ENCODE measurements around the gene MICAL1. TPM values are rescaled to one million over a fixed set of nuclear protein-coding genes. Genes with fewer than 3 reads are reported as not detected.

The MICAL1 gene
- total RNA-seq, 1 donor from 2014 or later, result 120 TPM

DNA sequence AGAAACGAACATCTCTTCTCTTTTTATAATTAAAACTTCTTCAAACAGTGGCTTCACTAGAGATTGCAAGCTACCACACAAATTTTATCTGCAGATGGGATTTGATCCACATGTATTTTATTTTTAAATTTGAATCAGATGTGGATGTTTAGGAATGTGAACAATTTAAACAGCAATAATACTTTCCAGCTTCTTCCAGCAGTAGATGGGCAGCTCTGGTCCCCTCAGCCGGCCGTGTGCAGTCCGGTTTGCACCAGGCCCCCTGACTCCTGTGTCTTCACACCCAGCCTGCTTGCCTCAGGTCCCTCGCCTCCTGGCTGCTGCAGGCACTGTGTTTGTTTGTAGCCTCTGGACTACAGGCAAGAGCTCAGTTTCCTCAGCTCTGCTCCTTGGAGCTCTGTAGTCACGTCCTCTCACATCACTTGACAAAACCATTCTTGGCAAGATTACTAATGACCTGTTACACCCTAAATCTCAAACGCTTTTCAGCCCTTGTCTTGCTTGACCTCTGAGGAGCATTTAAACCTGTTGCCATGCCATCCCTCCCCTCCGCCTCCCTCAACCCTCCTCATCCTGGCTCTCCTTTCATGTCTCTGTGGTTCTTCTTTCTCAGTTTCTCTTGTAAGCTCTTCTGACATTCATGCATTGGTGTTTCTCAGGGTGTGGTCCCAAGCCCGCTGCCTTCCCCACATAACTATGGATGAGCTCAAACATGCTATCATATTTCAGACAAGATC lies 40.6 kb upstream of the MICAL1 start:
- CTCF ChIA-PET, result no interaction called here
- no peaks in the 10 kb centered on the region for H3K9me3 Mint-ChIP-seq
- H3K4me3 Mint-ChIP-seq, result no peak overlapping the region
- no peaks in the 10 kb centered on the region for H3K36me3 Mint-ChIP-seq (ENCODE audit: low read depth)
- TF ChIP-seq, protein P1, sequence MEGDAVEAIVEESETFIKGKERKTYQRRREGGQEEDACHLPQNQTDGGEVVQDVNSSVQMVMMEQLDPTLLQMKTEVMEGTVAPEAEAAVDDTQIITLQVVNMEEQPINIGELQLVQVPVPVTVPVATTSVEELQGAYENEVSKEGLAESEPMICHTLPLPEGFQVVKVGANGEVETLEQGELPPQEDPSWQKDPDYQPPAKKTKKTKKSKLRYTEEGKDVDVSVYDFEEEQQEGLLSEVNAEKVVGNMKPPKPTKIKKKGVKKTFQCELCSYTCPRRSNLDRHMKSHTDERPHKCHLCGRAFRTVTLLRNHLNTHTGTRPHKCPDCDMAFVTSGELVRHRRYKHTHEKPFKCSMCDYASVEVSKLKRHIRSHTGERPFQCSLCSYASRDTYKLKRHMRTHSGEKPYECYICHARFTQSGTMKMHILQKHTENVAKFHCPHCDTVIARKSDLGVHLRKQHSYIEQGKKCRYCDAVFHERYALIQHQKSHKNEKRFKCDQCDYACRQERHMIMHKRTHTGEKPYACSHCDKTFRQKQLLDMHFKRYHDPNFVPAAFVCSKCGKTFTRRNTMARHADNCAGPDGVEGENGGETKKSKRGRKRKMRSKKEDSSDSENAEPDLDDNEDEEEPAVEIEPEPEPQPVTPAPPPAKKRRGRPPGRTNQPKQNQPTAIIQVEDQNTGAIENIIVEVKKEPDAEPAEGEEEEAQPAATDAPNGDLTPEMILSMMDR (IDR thresholded peaks at IDR 0.05), result no peak
- DNase-seq (no peak), ATAC-seq (ENCODE audit: low read depth) (no peak)
- no peaks in the 10 kb centered on the region for H3K27me3 Mint-ChIP-seq
- peaks cover 16% of the 10 kb centered on the region for H3K4me1 Mint-ChIP-seq
- POLR2A ChIA-PET, result no interaction called here
- H3K27ac Mint-ChIP-seq, result no peak overlapping the region
- intact Hi-C loops (cut with micrococcal nuclease), result no loop called here

DNA sequence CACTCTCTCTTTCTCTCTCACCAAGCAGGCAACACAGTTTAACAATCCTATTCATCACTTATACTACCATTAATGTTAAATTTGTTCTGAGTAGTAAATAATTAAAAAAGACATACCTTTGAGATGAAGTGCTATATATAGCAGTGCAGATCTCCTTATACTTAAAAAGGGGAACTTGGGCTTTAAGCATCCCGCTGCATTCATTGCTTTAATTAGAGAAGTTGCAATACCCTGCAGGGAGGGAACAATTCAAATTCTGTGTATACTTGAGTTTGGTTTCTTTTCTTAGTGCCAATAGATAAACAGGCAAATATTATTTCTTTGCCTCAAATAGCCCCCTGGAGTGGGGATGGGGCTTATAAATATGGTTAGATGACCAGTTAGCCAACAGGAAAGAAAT lies 38.3 kb upstream of the MICAL1 start:
- intact Hi-C loops (cut with micrococcal nuclease), result loop anchor here (1.0 kb wide), 1 partner anchor 11 kb away; the partner anchor contains the start of gene ZBTB24
- CTCF ChIA-PET, result no interaction called here
- Mint-ChIP-seq H3K4me1 (peaks cover 19% of the 10 kb centered on the region), H3K4me3 (no peak overlapping the region), H3K36me3 (ENCODE audit: low read depth) (no peaks in the 10 kb centered on the region), H3K9me3 (no peaks in the 10 kb centered on the region), H3K27ac (no peak overlapping the region), H3K27me3 (no peaks in the 10 kb centered on the region)
- DNase-seq (no peak), ATAC-seq (ENCODE audit: low read depth) (peak; percentile 62)
- TF ChIP-seq, protein P1 (IDR thresholded peaks at IDR 0.05), result no peak
- POLR2A ChIA-PET, result no interaction called here

DNA sequence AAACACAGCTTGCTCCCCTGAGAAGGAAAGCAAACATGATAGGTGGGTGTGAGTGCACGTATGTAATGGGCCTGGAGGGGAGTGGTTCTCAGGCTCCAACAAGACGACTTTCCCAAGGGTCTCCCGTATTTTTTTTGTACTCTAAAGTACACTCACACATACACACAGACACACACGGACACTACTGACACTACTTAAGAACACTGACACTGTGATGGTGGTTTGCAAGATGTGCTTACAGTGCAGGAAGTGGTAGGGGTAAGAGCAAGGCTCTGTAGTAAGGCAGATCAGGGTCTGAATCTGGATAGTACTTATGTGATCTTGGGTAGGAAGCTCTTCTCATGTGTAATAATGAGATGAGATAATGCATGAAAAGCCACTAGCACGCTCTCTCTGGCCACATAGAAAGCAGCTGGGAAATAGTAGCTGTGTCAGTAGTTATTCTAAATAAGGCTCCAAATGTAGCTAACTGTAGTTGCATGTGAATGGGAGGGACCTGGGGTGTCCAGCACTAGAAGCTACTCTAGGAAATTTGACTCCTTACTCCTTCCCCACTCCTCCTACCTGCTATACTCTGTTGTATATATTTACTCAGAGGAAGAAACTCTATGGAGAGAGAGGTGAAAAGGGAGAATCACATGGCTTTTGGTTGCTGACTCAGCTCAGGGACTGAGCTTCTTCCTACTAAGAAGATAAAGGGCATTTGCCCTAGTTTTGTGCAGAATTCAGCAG lies 35.8 kb upstream of the MICAL1 start:
- no peak for DNase-seq
- Mint-ChIP-seq H3K9me3 (no peaks in the 10 kb centered on the region), H3K4me3 (no peak overlapping the region), H3K4me1 (peaks cover 19% of the 10 kb centered on the region), H3K27ac (peak overlapping the region; percentile 7), H3K27me3 (no peaks in the 10 kb centered on the region), H3K36me3 (ENCODE audit: low read depth) (no peaks in the 10 kb centered on the region)
- ATAC-seq (ENCODE audit: low read depth), result no peak
- TF ChIP-seq, protein P1 (IDR thresholded peaks at IDR 0.05), result no peak
- ChIA-PET CTCF (no interaction called here), POLR2A (interaction anchor here (0.6 to 1.3 kb wide), 3 partner anchors 33 to 1378 kb away, joined by 3 to 4 read pairs (median 3); partner anchors contain the start of gene CD164)
- intact Hi-C loops (cut with micrococcal nuclease), result no loop called here

DNA sequence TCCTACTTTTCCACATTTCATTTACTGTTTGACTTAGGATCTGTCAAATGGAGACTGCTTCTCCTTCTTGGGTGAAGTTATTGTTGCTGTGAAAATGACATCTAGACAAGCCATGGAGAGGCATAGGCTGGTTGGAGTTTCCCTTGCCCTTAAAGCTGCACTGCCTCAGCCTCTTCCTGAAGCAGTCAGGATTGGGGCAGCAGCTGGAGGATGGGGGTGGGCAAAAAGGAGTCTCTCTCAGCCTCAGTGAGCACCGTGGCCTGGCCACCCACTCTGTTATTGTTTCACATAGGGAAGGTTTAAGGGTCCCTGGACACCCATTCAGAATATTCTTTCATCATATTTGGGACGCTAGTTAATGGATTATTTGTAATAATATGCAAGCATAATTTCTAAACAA lies 35.1 kb upstream of the MICAL1 start:
- intact Hi-C loops (cut with micrococcal nuclease), result no loop called here
- Mint-ChIP-seq H3K27ac (no peak overlapping the region), H3K9me3 (no peaks in the 10 kb centered on the region), H3K4me3 (no peak overlapping the region), H3K36me3 (ENCODE audit: low read depth) (no peaks in the 10 kb centered on the region), H3K4me1 (peaks cover 19% of the 10 kb centered on the region), H3K27me3 (no peaks in the 10 kb centered on the region)
- DNase-seq (no peak), ATAC-seq (ENCODE audit: low read depth) (no peak)
- ChIA-PET POLR2A (interaction anchor here (1.0 kb wide), 1 partner anchor 32 kb away, joined by 3 read pairs; no protein-coding TSS in a partner anchor), CTCF (no interaction called here)
- TF ChIP-seq, protein P1 (IDR thresholded peaks at IDR 0.05), result no peak

DNA sequence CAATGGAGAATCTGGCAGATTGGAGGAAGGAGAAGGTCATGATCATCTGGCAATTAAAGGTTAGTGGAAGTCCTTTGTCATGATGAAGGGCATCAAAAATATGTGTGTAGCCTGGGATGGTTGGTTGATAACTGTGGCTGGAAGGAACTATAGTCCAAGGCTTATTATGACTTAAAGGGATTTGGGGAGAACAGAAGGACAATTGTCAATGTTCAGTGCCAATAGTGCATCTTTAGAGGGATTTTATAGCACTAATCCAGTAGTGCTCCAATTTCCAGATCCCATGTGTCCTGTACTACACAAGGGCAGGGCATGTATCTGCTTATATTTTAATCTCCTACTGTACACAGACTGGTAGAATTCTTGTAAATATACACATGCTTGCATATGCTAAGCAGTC lies 32.4 kb upstream of the MICAL1 start:
- POLR2A ChIA-PET, result interaction anchor here (0.6 to 0.7 kb wide), 2 partner anchors 104 to 251 kb away, joined by 4 to 6 read pairs; no protein-coding TSS in a partner anchor
- CTCF ChIA-PET, result no interaction called here
- Mint-ChIP-seq H3K36me3 (ENCODE audit: low read depth) (no peaks in the 10 kb centered on the region), H3K9me3 (no peaks in the 10 kb centered on the region), H3K27me3 (no peaks in the 10 kb centered on the region), H3K4me1 (peaks cover 17% of the 10 kb centered on the region), H3K27ac (no peak overlapping the region), H3K4me3 (no peak overlapping the region)
- DNase-seq (no peak), ATAC-seq (ENCODE audit: low read depth) (no peak)
- TF ChIP-seq, protein P1 (IDR thresholded peaks at IDR 0.05), result no peak
- intact Hi-C loops (cut with micrococcal nuclease), result loop anchor here (10.0 kb wide), 3 partner anchors 303 to 1387 kb away; partner anchors contain the start of gene AMD1
